Trophoblast cell (in vitro differentiated cells and primary cell): ENCODE results near the gene ODF2L.

Experiments
- DNase-seq, 2 donors: peaks; one replicate each; pipeline ENCODE4 v3.0.0-alpha.2; 2016
- H2AFZ ChIP-seq: 2 replicates; pipeline ENCODE4 v1.6.1; 2013; ENCODE audit warnings: low read length, moderate library complexity, mild to moderate bottlenecking; ENCODE audit not compliant: insufficient read depth, poor library complexity
- H2AK5ac ChIP-seq: 2 replicates; pipeline ENCODE4 v1.6.1; 2013; ENCODE audit warnings: mild to moderate bottlenecking, low read length
- H2BK120ac ChIP-seq: 2 replicates; pipeline ENCODE4 v1.6.1; 2013; ENCODE audit warnings: low read length, mild to moderate bottlenecking, moderate library complexity; ENCODE audit not compliant: insufficient read depth, poor library complexity
- H2BK12ac ChIP-seq: 2 replicates; pipeline ENCODE4 v1.6.1; 2013; ENCODE audit warnings: mild to moderate bottlenecking, low read length, moderate library complexity
- H2BK5ac ChIP-seq: 2 replicates; pipeline ENCODE4 v1.6.1; 2013; ENCODE audit warnings: low read length, low read depth, moderate library complexity, mild to moderate bottlenecking; ENCODE audit not compliant: poor library complexity
- H3K14ac ChIP-seq: 2 replicates; pipeline ENCODE4 v1.6.1; 2013; ENCODE audit warnings: mild to moderate bottlenecking, low read length
- H3K18ac ChIP-seq: 2 replicates; pipeline ENCODE4 v1.6.1; 2013; ENCODE audit warnings: mild to moderate bottlenecking, low read length
- H3K23ac ChIP-seq: 2 replicates; pipeline ENCODE4 v1.6.1; 2013; ENCODE audit warnings: low read length
- H3K27ac ChIP-seq: 2 replicates; pipeline ENCODE4 v1.5.1; 2013; ENCODE audit warnings: low read depth, mild to moderate bottlenecking, inconsistent platforms, low read length, moderate library complexity
- H3K27me3 ChIP-seq: 2 replicates; pipeline ENCODE4 v1.6.1; 2013; ENCODE audit warnings: inconsistent platforms, mild to moderate bottlenecking, low read length, moderate library complexity; ENCODE audit not compliant: insufficient read depth
- H3K36me3 ChIP-seq, 2 experiments: 1 replicate in 1 of 2; 2 replicates in 1 of 2; pipeline ENCODE4 v1.6.1; 2013; ENCODE audit warnings: low read length in 2 of 2, mild to moderate bottlenecking in 2 of 2, moderate library complexity in 1 of 2; ENCODE audit not compliant: insufficient read depth in 2 of 2, control insufficient read depth in 1 of 2
- H3K4ac ChIP-seq: 2 replicates; pipeline ENCODE4 v1.6.1; 2013; ENCODE audit warnings: low read depth, mild to moderate bottlenecking, low read length, moderate library complexity
- H3K4me1 ChIP-seq, 2 experiments: 1 replicate in 1 of 2; 2 replicates in 1 of 2; pipeline ENCODE4 v1.6.1; 2013; ENCODE audit warnings: low read length in 2 of 2, mild to moderate bottlenecking in 2 of 2, moderate library complexity in 1 of 2; ENCODE audit not compliant: insufficient read depth in 2 of 2, control insufficient read depth in 1 of 2
- H3K4me2 ChIP-seq: 2 replicates; pipeline ENCODE4 v1.6.1; 2013; ENCODE audit warnings: inconsistent platforms, mild to moderate bottlenecking, low read length, moderate library complexity
- H3K4me3 ChIP-seq: 2 replicates; pipeline ENCODE4 v1.5.1; 2013; ENCODE audit warnings: mild to moderate bottlenecking, low read depth, low read length, inconsistent platforms
- H3K79me1 ChIP-seq: one replicate; pipeline ENCODE4 v1.6.1; 2013; ENCODE audit warnings: low read length
- H3K79me2 ChIP-seq: 2 replicates; pipeline ENCODE4 v1.6.1; 2013; ENCODE audit warnings: low read length, mild to moderate bottlenecking; ENCODE audit not compliant: control insufficient read depth, insufficient read depth, poor library complexity
- H3K9ac ChIP-seq: 2 replicates; pipeline ENCODE4 v1.6.1; 2013; ENCODE audit warnings: mild to moderate bottlenecking, low read length
- H3K9me3 ChIP-seq: 2 replicates; pipeline ENCODE4 v1.6.1; 2013; ENCODE audit warnings: low read depth, mild to moderate bottlenecking, control low read depth, inconsistent platforms, low read length; ENCODE audit not compliant: insufficient read depth
- H4K12ac ChIP-seq: 2 replicates; pipeline ENCODE4 v1.6.1; 2013; ENCODE audit warnings: low read depth, mild to moderate bottlenecking, low read length, moderate library complexity
- H4K8ac ChIP-seq: 2 replicates; pipeline ENCODE4 v1.6.1; 2013; ENCODE audit warnings: low read depth, mild to moderate bottlenecking, low read length, moderate library complexity
- H4K91ac ChIP-seq: one replicate; pipeline ENCODE4 v1.6.1; 2013; ENCODE audit warnings: low read depth, mild to moderate bottlenecking, low read length, moderate library complexity
- WGBS: extraction: QIAGEN DNeasy Blood & Tissue Kit; methylation state at CpG from one replicate; pipeline ENCODE4 v1.1.7; 2013; ENCODE audit warnings: missing lambda C conversion rate; ENCODE audit not compliant: insufficient read length, insufficient coverage; ENCODE audit errors: extremely low coverage; 5-methylcytosine and 5-hydroxymethylcytosine counted together

Gene ODF2L

GRCh38 chr1:86365896-86366295, 30.2 kb downstream of the ODF2L start:
- no peak overlapping the region for H3K4me2 ChIP-seq
- no peak overlapping the region for H3K18ac ChIP-seq
- no peak overlapping the region for H3K14ac ChIP-seq
- H3K9me3 ChIP-seq: no peaks in the 10 kb centered on the region
- WGBS: no CpG with 5 or more reads among the region's 6 CpGs
- no peak overlapping the region for H3K4ac ChIP-seq
- H3K79me1 ChIP-seq: no peaks in the 10 kb centered on the region
- no peak overlapping the region for H3K23ac ChIP-seq
- no peak overlapping the region for H3K9ac ChIP-seq
- no peak overlapping the region for H3K27ac ChIP-seq
- no peak overlapping the region for H4K12ac ChIP-seq
- no peak overlapping the region for H2BK12ac ChIP-seq
- no peak overlapping the region for H2BK5ac ChIP-seq
- no peak overlapping the region for H2BK120ac ChIP-seq
- H2AFZ ChIP-seq: no peak overlapping the region
- H3K79me2 ChIP-seq: no peaks in the 10 kb centered on the region
- no peak overlapping the region for H4K91ac ChIP-seq
- H4K8ac ChIP-seq: no peak overlapping the region
- no peak for DNase-seq
- H3K36me3 ChIP-seq: no peaks in the 10 kb centered on the region
- H2AK5ac ChIP-seq: no peak overlapping the region
- no peaks in the 10 kb centered on the region for H3K4me1 ChIP-seq
- no peak overlapping the region for H3K4me3 ChIP-seq
- H3K27me3 ChIP-seq: no peaks in the 10 kb centered on the region

DNA sequence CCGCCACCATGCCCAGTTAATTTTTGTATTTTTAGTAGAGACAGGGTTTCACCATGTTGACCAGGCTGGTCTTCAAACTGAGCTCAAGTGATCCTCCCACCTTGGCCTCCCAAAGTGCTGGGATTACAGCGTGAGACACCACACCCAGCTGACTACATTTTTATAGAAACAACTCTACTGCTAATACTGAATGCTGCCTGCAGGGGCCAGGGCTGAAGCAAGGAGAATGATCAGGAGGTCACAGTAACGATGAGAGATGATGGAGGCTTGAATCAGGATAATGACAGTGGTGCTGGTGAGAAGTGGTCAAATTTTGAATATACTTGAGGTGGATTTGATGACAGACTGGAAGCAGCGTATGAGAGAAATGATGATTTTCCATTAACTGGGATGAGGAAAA, 33.3 kb downstream of the ODF2L start:
- Histone ChIP-seq H3K27me3 (no peaks in the 10 kb centered on the region), H3K9ac (no peak overlapping the region), H2AFZ (no peak overlapping the region), H3K79me2 (no peaks in the 10 kb centered on the region), H2BK5ac (no peak overlapping the region), H3K18ac (no peak overlapping the region), H3K4ac (no peak overlapping the region), H3K14ac (no peak overlapping the region), H3K4me1 (no peaks in the 10 kb centered on the region), H3K9me3 (no peaks in the 10 kb centered on the region), H3K36me3 (no peaks in the 10 kb centered on the region), H4K8ac (no peak overlapping the region), H4K91ac (no peak overlapping the region), H2BK120ac (no peak overlapping the region), H3K4me2 (no peak overlapping the region), H3K23ac (no peak overlapping the region), H2BK12ac (no peak overlapping the region), H3K79me1 (no peaks in the 10 kb centered on the region), H3K27ac (no peak overlapping the region), H3K4me3 (no peak overlapping the region), H4K12ac (no peak overlapping the region), H2AK5ac (no peak overlapping the region)
- no CpG with 5 or more reads among the region's 4 CpGs for WGBS
- DNase-seq: no peak

- H3K27me3 ChIP-seq: no peaks in the 10 kb centered on the region
- H2AFZ ChIP-seq: no peak overlapping the region
- H3K79me1 ChIP-seq: no peaks in the 10 kb centered on the region
- H3K14ac ChIP-seq: no peak overlapping the region
- no peak overlapping the region for H2BK5ac ChIP-seq
- H4K91ac ChIP-seq: no peak overlapping the region
- H3K9me3 ChIP-seq: no peaks in the 10 kb centered on the region
- no peak overlapping the region for H2BK12ac ChIP-seq
- no peak overlapping the region for H3K23ac ChIP-seq
- no peak overlapping the region for H2BK120ac ChIP-seq
- H4K8ac ChIP-seq: no peak overlapping the region
- no peak overlapping the region for H4K12ac ChIP-seq
- WGBS: no CpG with 5 or more reads among the region's 5 CpGs
- H3K36me3 ChIP-seq: peaks cover 5 to 6% of the 10 kb centered on the region in 2 experiments
- H3K4me2 ChIP-seq: no peak overlapping the region
- H3K79me2 ChIP-seq: no peaks in the 10 kb centered on the region
- no peak overlapping the region for H3K4me3 ChIP-seq
- H3K4ac ChIP-seq: no peak overlapping the region
- no peak overlapping the region for H3K9ac ChIP-seq
- no peak overlapping the region for H2AK5ac ChIP-seq
- no peak overlapping the region for H3K18ac ChIP-seq
- H3K27ac ChIP-seq: no peak overlapping the region
- H3K4me1 ChIP-seq: no peaks in the 10 kb centered on the region
- DNase-seq: no peak
Measured at GRCh38 chr1:86357796-86358195, 38.3 kb downstream of the ODF2L start.

DNA sequence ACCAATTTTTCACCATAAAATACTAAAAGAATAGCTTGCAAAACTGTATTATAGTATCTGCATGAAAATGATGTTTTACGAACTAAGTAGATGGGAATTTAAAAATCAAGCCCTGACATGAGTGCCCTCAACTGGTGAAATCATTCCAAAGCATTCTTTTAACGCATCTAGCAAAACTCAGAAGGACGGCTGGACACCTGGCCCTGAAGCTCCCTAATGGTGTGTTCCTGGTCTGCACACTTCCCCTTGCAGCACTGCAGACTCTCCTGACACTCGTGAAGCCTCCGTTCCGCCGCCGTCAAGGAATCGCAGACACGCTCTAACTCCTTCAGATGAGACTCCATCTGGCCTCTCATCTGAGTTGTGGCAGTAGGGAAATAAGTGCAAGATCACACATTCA, 39.9 kb downstream of the ODF2L start:
- Histone ChIP-seq H3K36me3 (peaks cover 5 to 6% of the 10 kb centered on the region in 2 experiments), H4K8ac (no peak overlapping the region), H2BK12ac (no peak overlapping the region), H3K9ac (no peak overlapping the region), H3K79me1 (no peaks in the 10 kb centered on the region), H3K14ac (no peak overlapping the region), H3K4me1 (no peaks in the 10 kb centered on the region), H2AFZ (no peak overlapping the region), H3K9me3 (no peaks in the 10 kb centered on the region), H3K23ac (no peak overlapping the region), H2AK5ac (no peak overlapping the region), H2BK5ac (no peak overlapping the region), H3K4me3 (no peak overlapping the region), H4K12ac (no peak overlapping the region), H3K4ac (no peak overlapping the region), H3K79me2 (no peaks in the 10 kb centered on the region), H4K91ac (no peak overlapping the region), H3K4me2 (no peak overlapping the region), H2BK120ac (no peak overlapping the region), H3K18ac (no peak overlapping the region), H3K27me3 (no peaks in the 10 kb centered on the region), H3K27ac (no peak overlapping the region)
- no CpG with 5 or more reads among the region's 10 CpGs for whole genome bisulfite sequencing
- DNase-seq: no peak
